ENCODE measurements around the gene BBLN. TPM values are rescaled to one million over a fixed set of nuclear protein-coding genes. Genes with fewer than 3 reads are reported as not detected.

Gene BBLN
- total and polyA plus RNA-seq, 2 of the 4 experiments (the other 2 are of a cell fraction) = 25.1 to 103 TPM

DNA sequence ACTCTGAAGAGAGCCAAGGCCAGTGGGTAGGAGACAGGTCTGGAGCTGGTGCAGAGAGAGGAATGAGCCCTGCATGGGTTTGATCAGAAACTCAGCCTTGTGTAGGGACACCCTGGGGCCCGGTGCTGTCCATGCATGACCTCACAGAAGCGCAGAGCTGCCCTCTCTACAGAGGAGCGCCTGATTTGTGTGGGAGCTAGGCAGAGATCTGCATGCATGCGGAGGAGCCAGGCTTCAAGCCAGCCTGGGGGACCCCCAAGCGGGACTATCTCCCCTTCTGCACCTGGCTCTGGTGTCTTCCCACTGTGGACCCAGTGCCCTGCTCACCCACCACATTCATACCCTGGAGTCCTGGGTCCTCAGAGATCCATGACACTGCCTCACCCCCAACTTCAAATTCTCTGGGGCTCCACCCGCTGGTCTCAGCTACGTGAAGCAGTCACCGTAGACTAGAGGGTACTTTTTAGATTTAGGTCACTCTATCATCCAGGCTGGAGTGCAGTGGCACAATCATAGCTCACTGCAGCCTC, 13.4 kb upstream of the BBLN start:
- Histone ChIP-seq H4K5ac (ENCODE audit: low read depth, low read length) (no peak overlapping the region), H4K8ac (ENCODE audit: low read depth in 2 of 2, low read length in 2 of 2) (no peak overlapping the region), H4K20me1 (ENCODE audit: insufficient read depth, low read length) (no peaks in the 10 kb centered on the region; the same call in 1 of the 2 replicates), H3K4me1 (ENCODE audit: control insufficient read depth, insufficient read depth, low read length) (no peaks in the 10 kb centered on the region), H3K79me1 (ENCODE audit: low read depth in 1 of 2, low read length in 2 of 2) (no peaks in the 10 kb centered on the region), H2BK5ac (ENCODE audit: low read depth, low read length, poor library complexity, severe bottlenecking) (no peak overlapping the region), H3K9me3 (ENCODE audit: control insufficient read depth, insufficient read depth, low read length) (no peaks in the 10 kb centered on the region), H3K27ac (ENCODE audit: insufficient read depth, low read length) (no peak overlapping the region), H3K23ac (ENCODE audit: low read depth, low read length) (no peak overlapping the region), H3K9me1 (ENCODE audit: insufficient read depth, low read length) (0 out of 2 replicates have a peak, but pooled peaks cover 2% of the 10 kb centered on the region), H3K4ac (ENCODE audit: low read depth, low read length) (no peak overlapping the region), H2BK120ac (ENCODE audit: low read depth, low read length) (no peak overlapping the region), H4K91ac (ENCODE audit: insufficient read depth, low read depth, low read length) (no peak overlapping the region), H3K14ac (replicated peaks; ENCODE audit: low read depth, low read length) (no peak overlapping the region), H2AK9ac (replicated peaks; ENCODE audit: low read depth, low read length, poor library complexity) (peak overlapping the region; percentile 24), H3K27me3 (ENCODE audit: control insufficient read depth, insufficient read depth, low read length) (peaks cover 8% of the 10 kb centered on the region; the same call in 1 of the 2 replicates), H2BK15ac (ENCODE audit: low read depth, low read length) (no peak overlapping the region), H3K9ac (ENCODE audit: low read depth, low read length) (no peak overlapping the region), H2AK5ac (ENCODE audit: low read depth, low read length) (no peak overlapping the region), H2AFZ (replicated peaks; ENCODE audit: low read length, poor library complexity) (no peak overlapping the region), H3K4me3 (ENCODE audit: insufficient read depth, low read depth, low read length) (no peak overlapping the region), H3K56ac (ENCODE audit: extremely low read depth, insufficient read depth, low read length) (no peak overlapping the region), H2BK20ac (ENCODE audit: low read depth, low read length) (no peak overlapping the region), H3K18ac (ENCODE audit: low read depth, low read length) (no peak overlapping the region), H3K36me3 (ENCODE audit: control insufficient read depth, insufficient read depth, low read length) (no peaks in the 10 kb centered on the region), H3K4me2 (ENCODE audit: low read depth, low read length) (no peak overlapping the region)
- WGBS, 2 experiments (ENCODE audit: extremely low coverage in 2 of 2, insufficient read length in 1 of 2) = 80% methylated on average over 1 of the region's 8 CpGs; no CpG with 5 or more reads in 1 of the 2 experiments
- intact Hi-C loops (cut with micrococcal nuclease) (no loop called here), in situ Hi-C loops (cut with MboI; ENCODE audit: low sequenced_read_pairs) (no loop called here), dilution Hi-C loops (cut with HindIII; ENCODE audit: low sequenced_read_pairs, unreplicated experiment) (no loop called here)
- TF ChIP-seq POLR2A (IDR thresholded peaks at IDR 0.05; ENCODE audit: low read depth, low read length) (no peak), SMC3 (IDR thresholded peaks at IDR 0.05; ENCODE audit: low read depth, low read length) (no peak), MAZ (IDR thresholded peaks at IDR 0.05; ENCODE audit: borderline replicate concordance, low read depth, low read length) (no peak), MAFK (IDR thresholded peaks at IDR 0.05; ENCODE audit: low read depth, low read length) (no peak), NFE2L2 (IDR thresholded peaks at IDR 0.05; ENCODE audit: low read depth, low read length) (no peak)
- CTCF ChIA-PET = no interaction called here
- BruUV-seq (replicated peaks) = no TSS peak
- DNase-seq (no peak), ATAC-seq (ENCODE audit: low read depth) (no peak)
- POLR2A ChIA-PET (ENCODE audit: unreplicated experiment) = no interaction called here
